Femur (tissue), 1 donor: ENCODE data around the gene OR56A1.
"Not testable (repeated sequence)": the region's sequence is repeated elsewhere in the genome, so short reads cannot be mapped to it uniquely, and the experiment has no call there.

Experiments used
- DNase-seq: peaks from one replicate; pipeline ENCODE4 v3.0.0-alpha.2; 2017

Gene OR56A1

GRCh38 chr11:6030708-6031405 lies at the start of gene OR56A1:
Gene OR56A1 (minus strand): TSS chr11:6030758. CDS start chr11:6027692, 3,066 bp downstream.
- no peak for DNase-seq

- no peak for DNase-seq
Observed at GRCh38 chr11:6079463-6079862, 48.9 kb upstream of the OR56A1 start.

- no peak for DNase-seq
Observed at GRCh38 chr11:6077723-6078122, 47.2 kb upstream of the OR56A1 start.

GRCh38 chr11:6076443-6076842 lies 45.9 kb upstream of the OR56A1 start:
- not testable (repeated sequence) for DNase-seq

- DNase-seq, result no peak
Observed at GRCh38 chr11:6067502-6067901, 36.9 kb upstream of the OR56A1 start.

GRCh38 chr11:6062691-6063358 lies 32.3 kb upstream of the OR56A1 start:
- DNase-seq, result no peak

- no peak for DNase-seq
Observed at GRCh38 chr11:6061475-6061874, 30.9 kb upstream of the OR56A1 start.

GRCh38 chr11:6057452-6057851 lies 26.9 kb upstream of the OR56A1 start:
- DNase-seq, result no peak

- DNase-seq, result no peak
Observed at GRCh38 chr11:6055569-6055968, 25.0 kb upstream of the OR56A1 start.

GRCh38 chr11:6052374-6052773 lies 21.8 kb upstream of the OR56A1 start:
- no peak for DNase-seq

GRCh38 chr11:6040874-6041273 lies 10.3 kb upstream of the OR56A1 start:
- no peak for DNase-seq

- DNase-seq, result no peak
Observed at GRCh38 chr11:6027501-6027900, 3.1 kb downstream of the OR56A1 start.

- DNase-seq, result no peak
Observed at GRCh38 chr11:6025056-6025455, 5.5 kb downstream of the OR56A1 start.

GRCh38 chr11:6022956-6023355 lies 7.6 kb downstream of the OR56A1 start:
- DNase-seq, result no peak

- DNase-seq, result no peak
Observed at GRCh38 chr11:6013042-6013441, 17.5 kb downstream of the OR56A1 start.

GRCh38 chr11:6012035-6012668 lies 18.4 kb downstream of the OR56A1 start:
- DNase-seq, result no peak

- DNase-seq, result no peak
Observed at GRCh38 chr11:6006846-6007245, 23.7 kb downstream of the OR56A1 start, which contains the start of gene OR56A4. Gene OR56A4 (minus strand): TSS chr11:6006946. CDS start chr11:6002992, 3,954 bp downstream.

- DNase-seq, result no peak
Observed at GRCh38 chr11:6006395-6006794, 24.2 kb downstream of the OR56A1 start.

- no peak for DNase-seq
Observed at GRCh38 chr11:6002202-6002699, 28.3 kb downstream of the OR56A1 start.

- DNase-seq, result no peak
Observed at GRCh38 chr11:5994791-5995190, 35.8 kb downstream of the OR56A1 start.

- no peak for DNase-seq
Observed at GRCh38 chr11:5992604-5993251, 37.8 kb downstream of the OR56A1 start.

GRCh38 chr11:5992150-5992549 lies 38.4 kb downstream of the OR56A1 start:
- DNase-seq, result no peak

GRCh38 chr11:5989203-5989602 lies 41.4 kb downstream of the OR56A1 start:
- DNase-seq, result no peak
